Right renal cortex interstitium (tissue), 3 donors: Measurements from ENCODE around the gene MPPED1. TPM values are rescaled to one million over a fixed set of nuclear protein-coding genes. Genes with fewer than 3 reads are reported as not detected.

Experiments used
- DNase-seq, 3 donors: peaks; one replicate each; pipeline ENCODE4 v3.0.0-alpha.2; 2013; ENCODE audit warnings: low read depth in 3 of 3, low spot score in 2 of 3
- polyA plus RNA-seq, 3 donors: library from polyadenylated mRNA; unstranded; fragments of 120-200 nt; gene quantifications; one replicate each; pipeline ENCODE4 v1.2.1, GENCODE V29; 2013; ENCODE audit not compliant: insufficient read length in 3 of 3

Gene MPPED1
- polyA plus RNA-seq, 3 donors: 0.54 to 0.76 (median 0.60) TPM

- DNase-seq: no peak
Measured at GRCh38 chr22:43474161-43475101, 62.6 kb downstream of the MPPED1 start.

GRCh38 chr22:43475549-43476076 lies 63.8 kb downstream of the MPPED1 start:
- no peak for DNase-seq

GRCh38 chr22:43476341-43476740 lies 64.5 kb downstream of the MPPED1 start:
- no peak for DNase-seq

GRCh38 chr22:43476751-43477725 lies 65.2 kb downstream of the MPPED1 start:
- no peak for DNase-seq

GRCh38 chr22:43477966-43478365 lies 66.2 kb downstream of the MPPED1 start:
- no peak for DNase-seq

GRCh38 chr22:43478621-43479300 lies 66.9 kb downstream of the MPPED1 start:
- no peak for DNase-seq

GRCh38 chr22:43479301-43479950 lies 67.6 kb downstream of the MPPED1 start:
- no peak for DNase-seq

GRCh38 chr22:43479962-43480361 lies 68.1 kb downstream of the MPPED1 start:
- DNase-seq: no peak

- DNase-seq: no peak
Measured at GRCh38 chr22:43481568-43482317, 69.9 kb downstream of the MPPED1 start.

- DNase-seq: no peak
Measured at GRCh38 chr22:43482318-43482625, 70.5 kb downstream of the MPPED1 start.

GRCh38 chr22:43483266-43483665 lies 71.5 kb downstream of the MPPED1 start:
- DNase-seq: no peak

- DNase-seq: no peak
Measured at GRCh38 chr22:43483669-43484068, 71.9 kb downstream of the MPPED1 start.

GRCh38 chr22:43484227-43484626 lies 72.4 kb downstream of the MPPED1 start:
- DNase-seq: no peak

- DNase-seq: no peak
Measured at GRCh38 chr22:43485502-43486089, 73.8 kb downstream of the MPPED1 start.

- DNase-seq: no peak
Measured at GRCh38 chr22:43487311-43488030, 75.7 kb downstream of the MPPED1 start.

GRCh38 chr22:43488031-43488866 lies 76.4 kb downstream of the MPPED1 start:
- DNase-seq: peak in 2 of 3 donors; percentile 21

GRCh38 chr22:43488937-43489336 lies 77.1 kb downstream of the MPPED1 start:
- DNase-seq: no peak
